Activated CD4-positive, alpha-beta T cell treated with anti-CD3 and anti-CD28 coated beads, Interleukin-2, amount 10 ng/mL, durations not matched to agents 7 days and 5 days (primary cell): ENCODE measurements around the gene CNNM2. TPM values are rescaled to one million over a fixed set of nuclear protein-coding genes. Genes with fewer than 3 reads are reported as not detected.
A peak's percentile ranks its signal among the peaks of the same experiment; 100 is the strongest.

Experiments
- CTCF ChIA-PET: fragments of 350-600 bp; sonication (Branson Sonifier 250); formaldehyde crosslinking; loops from one replicate; lab custom pipeline; 2021; ENCODE audit warnings: antibody characterized with exemption; lab: Charles Lee
- POLR2A ChIA-PET: fragments of 350-600 bp; sonication (Branson Sonifier 250); formaldehyde crosslinking; loops from one replicate; lab custom pipeline; 2021; ENCODE audit warnings: antibody characterized with exemption; lab: Charles Lee
- DNase-seq: peaks from one replicate; pipeline ENCODE4 v3.0.0-alpha.2; 2020
- H3K27ac Mint-ChIP-seq: one replicate; pipeline ENCODE4 v1.8.0; 2021; ENCODE audit warnings: mild to moderate bottlenecking, moderate library complexity, mixed read lengths
- H3K27me3 Mint-ChIP-seq: one replicate; pipeline ENCODE4 v1.8.0; 2021; ENCODE audit warnings: mixed read lengths
- H3K36me3 Mint-ChIP-seq: one replicate; pipeline ENCODE4 v1.8.0; 2021; ENCODE audit warnings: low read depth, mixed read lengths
- H3K4me1 Mint-ChIP-seq: one replicate; pipeline ENCODE4 v1.8.0; 2021; ENCODE audit warnings: mixed read lengths
- H3K4me3 Mint-ChIP-seq: one replicate; pipeline ENCODE4 v1.8.0; 2021; ENCODE audit warnings: mild to moderate bottlenecking, moderate library complexity, mixed read lengths
- H3K9me3 Mint-ChIP-seq: one replicate; pipeline ENCODE4 v1.8.0; 2021; ENCODE audit warnings: mixed read lengths
- total RNA-seq, 2 experiments: library from RNA; stranded (reverse); gene quantifications; one replicate each; pipeline ENCODE4 v1.2.3, GENCODE V29; 2021

Gene CNNM2
- total RNA-seq, 2 experiments from 2014 or later: 6.2 to 6.3 TPM

DNA sequence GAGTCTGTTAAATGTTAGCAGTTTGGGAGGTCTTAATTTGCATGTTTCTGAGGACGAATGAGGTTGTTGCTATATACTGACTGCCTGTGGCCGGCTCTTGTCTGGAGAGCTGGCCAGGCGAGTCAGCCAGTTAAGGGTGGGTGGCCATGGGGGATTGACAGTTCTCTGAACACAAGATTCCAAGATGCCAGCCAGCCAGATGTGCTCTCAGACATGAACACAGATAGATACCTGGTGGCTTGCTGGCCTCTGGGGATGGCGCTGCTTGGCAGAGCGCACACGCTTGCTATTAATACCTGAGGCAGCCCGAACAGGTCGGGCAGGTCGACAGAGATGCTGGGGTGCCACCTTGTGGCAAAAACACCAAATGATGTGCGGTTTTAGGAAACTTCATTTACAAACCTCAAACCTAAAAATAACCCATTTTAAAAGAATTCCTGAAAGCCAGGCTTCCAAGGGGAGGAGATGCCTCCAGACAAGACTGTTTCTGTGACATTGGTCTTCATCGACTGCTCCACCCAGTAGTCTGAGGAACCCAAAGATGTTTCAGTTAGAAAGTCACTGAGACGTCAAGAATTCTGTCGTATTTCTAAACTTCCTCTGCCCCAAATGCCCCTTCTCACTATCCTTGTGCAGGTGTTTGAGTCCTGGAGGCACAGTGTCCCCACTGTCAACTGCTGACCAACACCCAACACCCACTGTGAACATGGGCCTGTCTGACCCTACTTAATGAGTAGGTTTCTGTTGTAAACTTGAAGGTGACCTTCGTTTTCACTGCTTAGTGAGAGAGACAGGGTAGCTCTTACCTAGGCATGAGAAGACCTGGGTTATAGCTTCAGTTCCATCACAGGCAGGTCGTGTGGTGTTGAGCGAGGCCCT lies 151.6 kb downstream of the CNNM2 start:
- peak; percentile 82 for DNase-seq
- no peaks in the 10 kb centered on the region for H3K36me3 Mint-ChIP-seq
- H3K27me3 Mint-ChIP-seq: no peaks in the 10 kb centered on the region
- H3K9me3 Mint-ChIP-seq: no peaks in the 10 kb centered on the region
- H3K27ac Mint-ChIP-seq: peak overlapping the region; percentile 76
- peaks cover 34% of the 10 kb centered on the region for H3K4me1 Mint-ChIP-seq
- no peak overlapping the region for H3K4me3 Mint-ChIP-seq
- POLR2A ChIA-PET: no interaction called here
- CTCF ChIA-PET: interaction anchor here (0.9 to 6.1 kb wide), 5 partner anchors 55 to 168 kb away, joined by 3 to 32 read pairs (median 5); partner anchors contain the start of gene CNNM2

DNA sequence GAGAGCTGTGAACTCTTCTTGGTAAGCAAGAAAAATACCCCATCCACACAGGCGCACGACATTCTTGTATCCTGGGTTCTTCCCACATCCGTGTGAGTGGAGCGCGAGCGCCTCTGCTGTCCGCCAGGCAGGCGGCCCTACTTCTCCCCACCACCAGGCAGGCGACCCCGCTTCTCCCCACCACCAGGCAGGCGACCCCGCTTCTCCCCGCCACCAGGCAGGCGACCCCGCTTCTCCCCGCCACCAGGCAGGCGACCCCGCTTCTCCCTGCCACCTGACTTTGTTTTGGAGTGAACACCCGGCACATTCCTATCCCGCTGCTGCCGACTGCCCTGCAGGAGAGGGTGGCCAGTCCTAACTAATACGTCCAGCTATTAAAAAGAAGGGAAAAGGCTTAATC lies 154.2 kb downstream of the CNNM2 start:
- CTCF ChIA-PET: interaction anchor here (1.5 kb wide), 1 partner anchor 12 kb away, joined by 3 read pairs; no protein-coding TSS in a partner anchor
- no peak overlapping the region for H3K4me3 Mint-ChIP-seq
- peaks cover 34% of the 10 kb centered on the region for H3K4me1 Mint-ChIP-seq
- no peaks in the 10 kb centered on the region for H3K36me3 Mint-ChIP-seq
- POLR2A ChIA-PET: no interaction called here
- DNase-seq: no peak
- H3K27ac Mint-ChIP-seq: no peak overlapping the region
- H3K9me3 Mint-ChIP-seq: no peaks in the 10 kb centered on the region
- no peaks in the 10 kb centered on the region for H3K27me3 Mint-ChIP-seq

DNA sequence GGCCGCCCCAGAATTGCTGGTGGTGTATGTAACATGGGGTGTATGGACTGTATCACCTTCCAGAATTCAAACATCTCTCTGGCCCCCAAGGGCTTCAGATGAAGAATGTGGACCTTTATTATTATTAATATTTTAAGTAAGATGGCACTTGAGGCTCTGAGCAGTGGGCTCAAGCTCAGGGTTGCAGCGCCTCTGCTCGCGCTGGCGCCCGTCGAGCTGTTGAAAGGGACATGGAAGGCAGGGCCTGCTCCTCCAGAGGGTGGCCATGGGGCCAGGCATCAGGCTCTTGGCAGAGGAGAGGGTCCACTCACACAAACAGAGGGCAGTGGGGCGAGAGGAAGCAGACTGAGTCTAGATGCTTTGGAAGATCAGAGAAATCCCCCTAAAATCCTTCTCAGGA lies 154.8 kb downstream of the CNNM2 start:
- Mint-ChIP-seq H3K4me3 (no peak overlapping the region), H3K4me1 (peaks cover 34% of the 10 kb centered on the region), H3K9me3 (no peaks in the 10 kb centered on the region), H3K36me3 (no peaks in the 10 kb centered on the region), H3K27ac (no peak overlapping the region), H3K27me3 (no peaks in the 10 kb centered on the region)
- POLR2A ChIA-PET: no interaction called here
- DNase-seq: no peak
- CTCF ChIA-PET: interaction anchor here (1.5 kb wide), 1 partner anchor 11 kb away, joined by 3 read pairs; no protein-coding TSS in a partner anchor

DNA sequence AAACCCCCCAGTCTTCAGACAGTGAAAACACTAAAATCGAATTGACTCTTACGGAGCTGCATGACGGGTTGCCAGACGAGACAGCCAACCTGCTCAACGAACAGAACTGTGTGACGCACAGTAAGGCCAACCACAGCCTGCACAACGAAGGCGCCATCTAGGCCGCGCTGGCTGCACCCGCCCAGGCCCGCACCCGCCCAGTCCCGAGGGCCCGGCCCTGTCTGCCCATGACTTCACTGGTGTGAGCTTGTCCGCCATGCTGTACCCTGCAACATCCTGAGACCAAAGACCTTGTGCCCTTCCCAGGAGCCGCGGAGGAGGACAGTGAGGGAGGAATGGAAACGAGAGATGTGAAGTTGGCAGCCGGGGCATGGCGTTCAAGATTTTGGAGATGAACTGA lies 158.9 kb downstream of the CNNM2 start:
- H3K27me3 Mint-ChIP-seq: no peaks in the 10 kb centered on the region
- ChIA-PET CTCF (interaction anchor here (1.4 kb wide), 1 partner anchor 13 kb away, joined by 3 read pairs; no protein-coding TSS in a partner anchor), POLR2A (no interaction called here)
- H3K4me1 Mint-ChIP-seq: no peaks in the 10 kb centered on the region
- DNase-seq: no peak
- no peak overlapping the region for H3K4me3 Mint-ChIP-seq
- no peaks in the 10 kb centered on the region for H3K36me3 Mint-ChIP-seq
- H3K27ac Mint-ChIP-seq: no peak overlapping the region
- H3K9me3 Mint-ChIP-seq: no peaks in the 10 kb centered on the region

DNA sequence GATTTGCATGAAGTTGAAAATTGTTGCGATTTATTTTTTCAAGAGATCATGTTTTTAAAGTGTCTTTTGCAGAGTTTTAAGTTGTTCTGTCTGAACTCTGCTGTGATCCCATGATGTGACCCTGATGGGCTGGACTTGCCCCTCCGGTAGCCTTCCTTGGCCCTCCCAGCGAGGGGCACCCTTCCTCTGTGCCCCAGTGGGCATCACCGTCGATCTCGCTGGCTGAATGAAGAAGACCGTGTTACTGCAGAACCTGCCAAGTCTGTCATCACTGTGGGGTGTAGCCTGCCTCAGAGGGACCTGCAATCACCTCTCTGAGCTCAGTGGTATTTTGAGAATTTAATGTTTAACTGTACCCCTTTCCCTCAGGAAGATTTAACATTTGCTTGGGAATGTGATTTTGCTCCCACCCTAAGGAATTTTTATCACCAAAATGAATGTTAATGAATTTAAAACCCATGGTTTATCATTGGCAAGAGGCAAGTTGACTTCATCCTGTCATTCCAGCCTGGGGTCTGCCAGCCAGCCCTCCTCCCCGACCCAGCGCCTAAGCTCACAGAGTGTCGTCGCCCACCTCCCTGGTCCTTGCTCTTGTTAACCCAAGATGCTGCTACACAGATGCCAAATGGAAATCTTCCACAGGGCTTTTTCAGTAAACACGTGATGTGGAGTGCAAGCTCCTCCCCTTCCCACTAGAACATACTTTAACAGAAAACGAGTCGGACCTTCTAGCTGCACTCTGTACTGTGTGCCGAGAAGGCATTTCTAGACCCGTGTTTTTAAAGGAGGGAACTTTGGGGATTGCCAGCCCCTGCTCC lies 159.6 kb downstream of the CNNM2 start:
- ChIA-PET POLR2A (no interaction called here), CTCF (interaction anchor here (1.4 kb wide), 1 partner anchor 12 kb away, joined by 3 read pairs; no protein-coding TSS in a partner anchor)
- no peaks in the 10 kb centered on the region for H3K9me3 Mint-ChIP-seq
- H3K4me3 Mint-ChIP-seq: no peak overlapping the region
- H3K4me1 Mint-ChIP-seq: no peaks in the 10 kb centered on the region
- H3K27me3 Mint-ChIP-seq: no peaks in the 10 kb centered on the region
- H3K36me3 Mint-ChIP-seq: no peaks in the 10 kb centered on the region
- H3K27ac Mint-ChIP-seq: no peak overlapping the region
- no peak for DNase-seq

DNA sequence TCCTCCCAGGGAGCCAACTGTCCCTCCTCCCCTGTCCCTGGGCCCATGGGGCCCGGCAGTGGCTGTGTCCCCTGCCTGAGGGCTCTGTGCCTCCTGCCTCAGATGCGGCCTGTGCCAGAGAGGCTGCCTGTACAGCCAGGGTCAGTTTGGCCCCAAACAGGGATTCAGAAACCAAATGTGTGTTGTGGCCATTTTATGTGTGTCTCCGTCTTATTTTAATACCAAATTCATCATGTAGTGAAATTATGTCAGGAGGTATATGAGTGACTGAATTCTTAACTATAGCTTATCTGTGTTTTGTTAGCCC lies 160.2 kb downstream of the CNNM2 start:
- ChIA-PET CTCF (interaction anchor here (1.4 kb wide), 1 partner anchor 12 kb away, joined by 3 read pairs; no protein-coding TSS in a partner anchor), POLR2A (no interaction called here)
- no peaks in the 10 kb centered on the region for H3K9me3 Mint-ChIP-seq
- no peak overlapping the region for H3K4me3 Mint-ChIP-seq
- H3K4me1 Mint-ChIP-seq: no peaks in the 10 kb centered on the region
- no peaks in the 10 kb centered on the region for H3K36me3 Mint-ChIP-seq
- no peak for DNase-seq
- H3K27me3 Mint-ChIP-seq: no peaks in the 10 kb centered on the region
- H3K27ac Mint-ChIP-seq: no peak overlapping the region

DNA sequence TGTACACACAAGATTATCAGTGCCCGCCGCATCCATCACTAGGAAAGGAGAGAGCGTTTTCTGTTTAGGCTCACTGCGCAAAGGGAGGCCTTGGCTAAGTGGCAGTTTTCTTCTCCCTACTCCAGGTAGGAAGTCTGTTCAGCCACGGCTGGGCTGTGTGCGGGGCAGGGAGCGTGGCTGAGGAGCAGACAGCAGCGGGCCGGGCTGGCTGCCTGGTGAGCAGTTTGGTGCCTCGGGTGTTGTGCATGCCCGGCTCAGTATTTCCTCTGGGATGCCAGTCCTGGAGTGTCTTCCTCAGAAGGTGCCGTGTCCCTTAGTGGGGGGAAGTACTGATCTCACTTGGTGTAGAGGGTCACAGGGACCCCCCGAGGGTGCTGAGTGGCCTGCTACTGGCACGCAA lies 160.6 kb downstream of the CNNM2 start:
- ChIA-PET POLR2A (no interaction called here), CTCF (interaction anchor here (0.8 to 0.9 kb wide), 2 partner anchors 30 to 151 kb away, joined by 3 to 6 read pairs; no protein-coding TSS in a partner anchor)
- H3K27ac Mint-ChIP-seq: no peak overlapping the region
- H3K36me3 Mint-ChIP-seq: no peaks in the 10 kb centered on the region
- H3K27me3 Mint-ChIP-seq: no peaks in the 10 kb centered on the region
- H3K4me1 Mint-ChIP-seq: no peaks in the 10 kb centered on the region
- no peaks in the 10 kb centered on the region for H3K9me3 Mint-ChIP-seq
- H3K4me3 Mint-ChIP-seq: no peak overlapping the region
- DNase-seq: no peak

DNA sequence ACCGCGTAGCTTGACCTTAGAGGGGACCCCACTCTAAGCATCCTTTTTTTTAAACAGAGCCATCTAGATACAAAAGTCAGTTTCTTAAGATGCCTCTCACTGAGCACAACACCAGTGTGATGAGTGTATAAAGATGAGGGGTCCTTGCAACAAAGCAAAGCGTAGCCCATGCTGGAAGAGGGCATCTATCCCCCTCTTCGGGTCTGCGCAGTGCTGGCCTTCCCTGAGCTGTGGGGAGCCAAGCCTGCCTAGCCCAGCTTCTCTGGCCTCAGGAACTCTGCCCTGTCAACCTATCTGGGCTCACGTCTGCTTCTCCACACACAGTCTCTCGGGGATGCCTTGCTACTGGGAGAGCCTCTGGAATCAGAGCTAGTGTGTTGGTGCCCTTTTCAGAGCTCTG lies 161.0 kb downstream of the CNNM2 start:
- Mint-ChIP-seq H3K27me3 (no peaks in the 10 kb centered on the region), H3K4me3 (no peak overlapping the region), H3K4me1 (no peaks in the 10 kb centered on the region), H3K27ac (no peak overlapping the region), H3K9me3 (no peaks in the 10 kb centered on the region), H3K36me3 (no peaks in the 10 kb centered on the region)
- POLR2A ChIA-PET: no interaction called here
- CTCF ChIA-PET: interaction anchor here (0.5 to 0.9 kb wide), 5 partner anchors 31 to 407 kb away, joined by 3 to 6 read pairs (median 4); no protein-coding TSS in a partner anchor
- no peak for DNase-seq

DNA sequence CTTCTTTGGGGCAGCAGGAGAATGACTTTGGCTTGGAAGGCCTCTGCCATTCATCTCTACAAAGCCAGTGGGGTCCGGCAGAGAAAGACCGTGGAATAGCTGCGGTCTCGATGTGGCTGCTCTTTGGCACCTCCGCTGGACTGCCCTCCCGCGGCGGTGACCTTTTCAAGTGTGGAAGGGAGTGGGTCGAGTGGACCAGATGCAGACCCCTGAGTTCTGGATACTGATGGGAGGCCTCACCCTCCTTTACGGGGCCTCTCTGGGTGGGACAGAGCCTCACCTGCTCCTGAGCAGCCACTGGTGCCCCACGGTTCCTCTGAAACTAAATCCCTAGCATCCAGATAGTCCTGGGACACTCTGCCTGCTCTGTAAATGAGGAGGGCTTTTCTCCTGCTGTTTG lies 161.9 kb downstream of the CNNM2 start:
- ChIA-PET CTCF (interaction anchor here (0.5 to 0.9 kb wide), 3 partner anchors 150 to 408 kb away, joined by 3 to 6 read pairs (median 4); no protein-coding TSS in a partner anchor), POLR2A (no interaction called here)
- H3K27me3 Mint-ChIP-seq: no peaks in the 10 kb centered on the region

DNA sequence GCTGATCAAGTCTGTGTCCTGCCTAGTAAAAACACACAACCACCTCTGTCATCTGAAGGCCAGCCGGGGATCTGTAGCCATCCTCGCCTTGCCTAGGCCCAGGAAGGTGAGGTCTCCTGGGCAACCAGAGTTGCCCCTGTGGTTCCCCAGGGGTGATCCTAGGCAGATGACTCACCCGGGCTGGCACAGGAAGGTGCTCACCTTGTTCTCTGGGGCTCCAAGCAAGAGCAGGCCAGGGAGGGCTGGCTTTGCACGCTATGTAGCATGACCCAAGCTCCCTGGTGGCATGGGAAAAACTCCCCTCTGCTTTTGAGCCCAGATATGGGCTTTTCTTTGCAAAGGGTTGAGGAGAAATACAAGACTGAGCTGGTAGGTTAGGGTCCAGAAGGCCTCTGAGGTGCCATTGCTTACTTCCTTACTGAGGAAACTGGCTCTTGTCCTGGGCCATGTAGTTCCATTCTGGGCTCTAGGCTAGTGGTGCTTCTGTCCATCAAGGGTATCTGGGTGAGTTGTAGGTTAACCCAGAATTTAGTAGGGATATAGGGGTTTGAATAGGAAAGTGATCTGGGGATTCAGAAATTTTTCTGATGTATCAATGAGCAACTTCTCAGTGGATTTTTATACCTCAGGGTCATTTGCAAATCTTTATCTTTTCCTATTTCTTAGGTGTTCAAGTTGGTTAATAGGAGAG lies 162.9 kb downstream of the CNNM2 start:
- peaks cover 4% of the 10 kb centered on the region for H3K36me3 Mint-ChIP-seq
- H3K4me3 Mint-ChIP-seq: no peak overlapping the region
- H3K27me3 Mint-ChIP-seq: no peaks in the 10 kb centered on the region
- no peaks in the 10 kb centered on the region for H3K4me1 Mint-ChIP-seq
- no peaks in the 10 kb centered on the region for H3K9me3 Mint-ChIP-seq
- DNase-seq: no peak
- ChIA-PET POLR2A (no interaction called here), CTCF (no interaction called here)
- no peak overlapping the region for H3K27ac Mint-ChIP-seq

More for the DNA sequence above, 161.9 kb downstream of the CNNM2 start:
- no peaks in the 10 kb centered on the region for H3K9me3 Mint-ChIP-seq
- no peaks in the 10 kb centered on the region for H3K4me1 Mint-ChIP-seq
- H3K27ac Mint-ChIP-seq: no peak overlapping the region
- no peak for DNase-seq
- H3K36me3 Mint-ChIP-seq: no peaks in the 10 kb centered on the region
- H3K4me3 Mint-ChIP-seq: no peak overlapping the region

DNA sequence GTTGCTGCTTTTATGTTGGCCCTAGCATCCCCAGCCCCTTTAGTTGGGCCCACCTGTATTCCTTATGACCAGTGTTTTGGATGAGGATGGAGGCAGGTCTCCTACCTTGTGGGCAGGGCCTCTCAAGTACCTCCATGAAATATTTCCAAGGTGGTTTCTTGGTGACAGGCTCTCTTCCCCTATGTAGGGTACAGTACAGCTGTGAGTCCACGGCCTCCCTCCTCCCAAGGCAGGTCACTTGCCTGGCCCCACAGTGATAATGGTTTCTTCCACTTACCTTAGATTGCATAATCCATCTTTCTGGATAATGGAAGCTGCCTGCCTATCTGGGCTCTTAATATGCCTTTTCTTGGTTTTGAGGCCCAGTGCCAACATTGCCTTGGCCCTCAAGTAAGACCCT lies 164.6 kb downstream of the CNNM2 start:
- Mint-ChIP-seq H3K36me3 (peaks cover 12% of the 10 kb centered on the region), H3K4me1 (no peaks in the 10 kb centered on the region), H3K9me3 (no peaks in the 10 kb centered on the region), H3K27ac (no peak overlapping the region), H3K4me3 (no peak overlapping the region), H3K27me3 (no peaks in the 10 kb centered on the region)
- ChIA-PET POLR2A (no interaction called here), CTCF (interaction anchor here (1.0 kb wide), 1 partner anchor 8 kb away, joined by 9 read pairs; no protein-coding TSS in a partner anchor)
- DNase-seq: no peak

DNA sequence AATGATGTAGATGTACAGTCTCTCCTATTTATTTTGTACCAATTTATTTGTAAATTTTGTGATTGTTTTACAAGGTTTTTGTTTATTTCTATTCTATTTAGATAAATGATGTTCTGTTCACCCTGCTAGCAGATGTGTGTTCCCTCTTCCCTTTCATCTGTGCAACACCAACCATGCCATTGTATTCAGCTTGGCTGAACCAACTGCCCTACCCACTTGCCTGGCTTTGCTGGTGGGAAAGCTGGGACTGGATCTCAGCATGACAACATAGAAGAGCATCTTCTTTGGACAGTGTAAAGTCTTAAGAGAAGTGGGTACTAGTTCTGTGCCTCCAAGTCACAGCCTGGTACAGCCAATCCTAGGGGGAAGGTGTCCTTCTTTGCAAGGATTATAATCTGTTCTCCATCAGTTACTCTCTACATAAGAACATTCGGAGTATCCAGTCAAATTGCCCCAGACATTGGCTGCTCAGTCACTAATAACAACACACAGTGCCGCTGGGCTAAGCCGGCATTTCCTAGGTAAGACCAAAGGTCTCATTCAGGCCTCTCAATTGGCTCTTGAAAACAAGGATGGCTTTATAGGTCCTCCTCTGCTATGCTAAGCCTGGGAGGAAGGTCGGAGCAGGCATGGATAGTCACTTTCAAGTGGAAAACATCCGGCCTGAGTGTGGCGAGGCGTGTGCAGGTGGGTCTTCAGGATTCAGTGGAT lies 165.3 kb downstream of the CNNM2 start:
- Mint-ChIP-seq H3K4me1 (no peaks in the 10 kb centered on the region), H3K27ac (no peak overlapping the region), H3K4me3 (no peak overlapping the region), H3K27me3 (no peaks in the 10 kb centered on the region), H3K9me3 (no peaks in the 10 kb centered on the region), H3K36me3 (peaks cover 16% of the 10 kb centered on the region)
- no peak for DNase-seq
- ChIA-PET POLR2A (no interaction called here), CTCF (interaction anchor here (1.0 kb wide), 1 partner anchor 8 kb away, joined by 9 read pairs; no protein-coding TSS in a partner anchor)
